K562 (cell line): ENCODE measurements around the gene HEMGN. TPM values are rescaled to one million over a fixed set of nuclear protein-coding genes. Genes with fewer than 3 reads are reported as not detected.

Experiments
- BRCA1 ChIP-seq, 2 experiments: fragments of 450-650 bp in 1 of 2; sonication (generic) in 1 of 2; formaldehyde crosslinking in 1 of 2; IDR thresholded peaks; 2 replicates each; pipeline versions ENCODE4 v1.5.0 to v1.6.1; 2017 to 2020; ENCODE audit warnings: mild to moderate bottlenecking in 1 of 2, missing genetic modification reagents in 1 of 2
- CBX5 ChIP-seq: IDR thresholded peaks from 2 replicates; pipeline ENCODE4 v1.6.1; 2014; ENCODE audit warnings: low read depth, borderline replicate concordance
- DMBX1 ChIP-seq: fragments of 250-450 bp; sonication (Bioruptor Pico); IDR thresholded peaks from 2 replicates; pipeline ENCODE4 v1.8.0; 2022; ENCODE audit warnings: inconsistent platforms, mild to moderate bottlenecking, moderate library complexity, borderline replicate concordance
- ESRRB ChIP-seq: fragments of 250-450 bp; sonication (Bioruptor Pico); IDR thresholded peaks from 2 replicates; pipeline ENCODE4 v1.5.0; 2020; ENCODE audit warnings: mild to moderate bottlenecking, moderate library complexity, borderline replicate concordance
- HCFC1 ChIP-seq: IDR thresholded peaks from 2 replicates; pipeline ENCODE4 v1.6.1; 2012; ENCODE audit warnings: low read depth, low read length, improper control_type of control experiment
- KDM1A ChIP-seq, 2 experiments: fragments of 450-650 bp; IDR thresholded peaks; 2 replicates each; pipeline ENCODE4 v1.6.1; 2016; ENCODE audit warnings: mild to moderate bottlenecking in 2 of 2
- KLF16 ChIP-seq: IDR thresholded peaks from 2 replicates; pipeline ENCODE4 v1.6.1; 2016; ENCODE audit warnings: antibody characterized with exemption
- KLF6 ChIP-seq: fragments of 250-450 bp; sonication (Bioruptor Pico); IDR thresholded peaks from 2 replicates; pipeline ENCODE4 v1.4.0; 2020; ENCODE audit warnings: mild to moderate bottlenecking, moderate library complexity, borderline replicate concordance
- MYNN ChIP-seq, 2 experiments: sonication (generic); formaldehyde crosslinking in 1 of 2; IDR thresholded peaks; 2 replicates each; pipeline versions ENCODE4 v1.5.0 to v1.6.1; 2016 to 2020; ENCODE audit warnings: antibody characterized with exemption in 1 of 2, missing genetic modification reagents in 1 of 2
- PHB2 ChIP-seq: fragments of 450-650 bp; IDR thresholded peaks from 2 replicates; pipeline ENCODE4 v1.6.1; 2017; ENCODE audit warnings: low read depth
- RBM25 ChIP-seq: fragments of 200-400 bp; formaldehyde crosslinking; IDR thresholded peaks from 2 replicates; pipeline ENCODE4 v1.6.1; 2018; ENCODE audit warnings: low read length, low read depth, moderate library complexity; ENCODE audit not compliant: severe bottlenecking
- SMAD3 ChIP-seq: fragments of 450-650 bp; formaldehyde crosslinking; conservative IDR thresholded peaks from 2 replicates; pipeline ENCODE4 v1.4.0; 2020; ENCODE audit warnings: mild to moderate bottlenecking
- ZEB2 ChIP-seq: fragments of 450-650 bp; IDR thresholded peaks from 2 replicates; pipeline ENCODE4 v1.6.1; 2016
- ZNF121 ChIP-seq: sonication (generic); formaldehyde crosslinking; conservative IDR thresholded peaks from 2 replicates; pipeline ENCODE4 v1.8.0; 2022; ENCODE audit warnings: missing genetic modification reagents
- ZNF212 ChIP-seq: fragments of 450-650 bp; formaldehyde crosslinking; IDR thresholded peaks from 2 replicates; pipeline ENCODE4 v1.4.0; 2020; ENCODE audit warnings: mild to moderate bottlenecking
- ZNF253 ChIP-seq: fragments of 250-450 bp; sonication (Bioruptor Pico); conservative IDR thresholded peaks from 2 replicates; pipeline ENCODE4 v1.6.1; 2021; ENCODE audit warnings: mild to moderate bottlenecking
- ZNF311 ChIP-seq: fragments of 250-450 bp; sonication (Bioruptor Pico); IDR thresholded peaks from 2 replicates; pipeline ENCODE4 v1.4.0; 2020; ENCODE audit warnings: mild to moderate bottlenecking, moderate library complexity
- ZNF583 ChIP-seq: fragments of 250-450 bp; sonication (Bioruptor Pico); IDR thresholded peaks from 2 replicates; pipeline ENCODE4 v1.4.0; 2020
- polyA plus RNA-seq, 8 experiments: library from polyadenylated mRNA; depleted of rRNA in 4 of 8; stranded (reverse) in 5 of 8; unstranded in 3 of 8; fragments of >200 nt; fragmentation: Nextera tagmentation in 2 of 8; fragmentation: Illumina TruSeq in 1 of 8; extraction: Ambion mirVana in 2 of 8; extraction: Trizol in 1 of 8; gene quantifications; 2 replicates each; pipeline versions ENCODE4 v1.2.1 to v1.2.3, GENCODE V29; 2011 to 2014; ENCODE audit warnings: inconsistent platforms in 1 of 8, missing spikeins in 1 of 8
- total RNA-seq, 7 experiments: library from RNA; depleted of rRNA in 6 of 7; stranded (reverse); fragments of >200 nt in 6 of 7; fragmentation: Illumina TruSeq in 2 of 7; extraction: Trizol in 2 of 7; gene quantifications; 2 replicates each; pipeline versions ENCODE4 v1.2.1 to v1.2.3, GENCODE V29; 2011 to 2021; ENCODE audit warnings: low replicate concordance in 1 of 7
- TF ChIP-seq, protein P1 (sequence below): IDR thresholded peaks from 2 replicates; pipeline ENCODE4 v1.6.1; 2011; ENCODE audit warnings: borderline replicate concordance, low read depth, mild to moderate bottlenecking, moderate library complexity, low read length; ENCODE audit not compliant: insufficient read depth, poor library complexity, severe bottlenecking
- TF ChIP-seq, protein P2 (sequence below), 2 experiments: IDR thresholded peaks in 1 of 2; conservative IDR thresholded peaks in 1 of 2; 2 replicates each; pipeline ENCODE4 v1.6.1; 2016; ENCODE audit warnings: low read depth in 2 of 2, mild to moderate bottlenecking in 1 of 2, missing compliant biosample characterization in 1 of 2, missing genetic modification characterization in 1 of 2, moderate library complexity in 1 of 2
- TF ChIP-seq, protein P3 (sequence below): fragments of 250-450 bp; sonication (Bioruptor Pico); IDR thresholded peaks from 2 replicates; pipeline ENCODE4 v1.5.0; 2020; ENCODE audit warnings: mild to moderate bottlenecking, borderline replicate concordance

Gene HEMGN
- total and polyA plus RNA-seq, 9 of the 15 experiments (the other 6 are each of a cell fraction or from before 2014, with no cell fraction given): 56.3 to 258 (median 137) TPM

DNA sequence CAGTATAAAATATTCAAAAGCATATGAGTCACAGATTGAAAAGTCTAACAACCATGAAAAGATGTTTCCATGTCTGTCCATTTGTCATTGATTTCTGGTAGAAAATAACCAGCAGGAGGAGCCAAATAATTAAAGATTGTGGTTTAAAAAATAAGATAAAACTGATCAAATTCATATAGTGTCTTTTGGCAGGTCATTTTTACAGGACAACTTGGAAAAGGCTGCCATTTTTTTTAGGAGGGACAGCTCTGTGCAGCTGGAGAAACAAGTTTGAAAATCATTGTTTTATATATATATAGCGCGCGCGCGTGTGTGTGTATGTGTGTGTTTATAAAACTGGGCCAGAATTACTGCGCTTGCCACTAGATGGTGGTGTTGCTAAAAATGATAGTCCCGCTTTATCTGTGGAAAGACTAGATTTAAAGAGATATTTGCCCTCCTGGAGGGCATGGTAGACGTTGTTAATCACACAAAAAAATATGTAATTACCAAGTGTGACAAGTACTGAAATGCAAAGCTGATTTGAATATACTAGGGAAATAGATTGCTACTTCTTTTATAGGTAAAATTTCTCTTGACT, 14.4 kb downstream of the HEMGN start (continued):
- TF ChIP-seq, protein P1, sequence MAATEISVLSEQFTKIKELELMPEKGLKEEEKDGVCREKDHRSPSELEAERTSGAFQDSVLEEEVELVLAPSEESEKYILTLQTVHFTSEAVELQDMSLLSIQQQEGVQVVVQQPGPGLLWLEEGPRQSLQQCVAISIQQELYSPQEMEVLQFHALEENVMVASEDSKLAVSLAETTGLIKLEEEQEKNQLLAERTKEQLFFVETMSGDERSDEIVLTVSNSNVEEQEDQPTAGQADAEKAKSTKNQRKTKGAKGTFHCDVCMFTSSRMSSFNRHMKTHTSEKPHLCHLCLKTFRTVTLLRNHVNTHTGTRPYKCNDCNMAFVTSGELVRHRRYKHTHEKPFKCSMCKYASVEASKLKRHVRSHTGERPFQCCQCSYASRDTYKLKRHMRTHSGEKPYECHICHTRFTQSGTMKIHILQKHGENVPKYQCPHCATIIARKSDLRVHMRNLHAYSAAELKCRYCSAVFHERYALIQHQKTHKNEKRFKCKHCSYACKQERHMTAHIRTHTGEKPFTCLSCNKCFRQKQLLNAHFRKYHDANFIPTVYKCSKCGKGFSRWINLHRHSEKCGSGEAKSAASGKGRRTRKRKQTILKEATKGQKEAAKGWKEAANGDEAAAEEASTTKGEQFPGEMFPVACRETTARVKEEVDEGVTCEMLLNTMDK: no peak
- TF ChIP-seq ZEB2 (0 out of 2 replicates have a peak, but pooled peaks have one; percentile 29), BRCA1 (IDR thresholded peaks at IDR 0.05) (no peak), BRCA1 (CRISPR knock-in tag; IDR thresholded peaks at IDR 0.05) (no peak), MYNN (IDR thresholded peaks at IDR 0.05) (no peak), MYNN (CRISPR knock-in tag; IDR thresholded peaks at IDR 0.05) (no peak), ZNF253 (CRISPR knock-in tag) (no peak), ZNF121 (CRISPR knock-in tag) (no peak), RBM25 (no peak), ZNF212 (CRISPR knock-in tag) (no peak), SMAD3 (CRISPR knock-in tag) (no peak), ZNF311 (CRISPR knock-in tag) (no peak), KLF6 (CRISPR knock-in tag) (no peak), HCFC1 (no peak), CBX5 (no peak), ESRRB (no peak), ZNF583 (no peak), KDM1A (IDR thresholded peaks at IDR 0.05) (peak; percentile 7 to 9; a peak in 1 of 4 replicates), DMBX1 (CRISPR knock-in tag) (no peak), KLF16 (peak; percentile 19; the same call in 1 of the 2 replicates), PHB2 (no peak)
- TF ChIP-seq, protein P2, sequence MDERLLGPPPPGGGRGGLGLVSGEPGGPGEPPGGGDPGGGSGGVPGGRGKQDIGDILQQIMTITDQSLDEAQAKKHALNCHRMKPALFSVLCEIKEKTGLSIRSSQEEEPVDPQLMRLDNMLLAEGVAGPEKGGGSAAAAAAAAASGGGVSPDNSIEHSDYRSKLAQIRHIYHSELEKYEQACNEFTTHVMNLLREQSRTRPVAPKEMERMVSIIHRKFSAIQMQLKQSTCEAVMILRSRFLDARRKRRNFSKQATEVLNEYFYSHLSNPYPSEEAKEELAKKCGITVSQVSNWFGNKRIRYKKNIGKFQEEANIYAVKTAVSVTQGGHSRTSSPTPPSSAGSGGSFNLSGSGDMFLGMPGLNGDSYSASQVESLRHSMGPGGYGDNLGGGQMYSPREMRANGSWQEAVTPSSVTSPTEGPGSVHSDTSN (CRISPR knock-in tag; IDR thresholded peaks at IDR 0.05; ENCODE audit: low read depth): no peak
- TF ChIP-seq, protein P2 (tag; conservative IDR thresholded peaks at IDR 0.05; ENCODE audit: low read depth): peak; percentile 43; the same call in 1 of the 2 replicates
- TF ChIP-seq, protein P3, sequence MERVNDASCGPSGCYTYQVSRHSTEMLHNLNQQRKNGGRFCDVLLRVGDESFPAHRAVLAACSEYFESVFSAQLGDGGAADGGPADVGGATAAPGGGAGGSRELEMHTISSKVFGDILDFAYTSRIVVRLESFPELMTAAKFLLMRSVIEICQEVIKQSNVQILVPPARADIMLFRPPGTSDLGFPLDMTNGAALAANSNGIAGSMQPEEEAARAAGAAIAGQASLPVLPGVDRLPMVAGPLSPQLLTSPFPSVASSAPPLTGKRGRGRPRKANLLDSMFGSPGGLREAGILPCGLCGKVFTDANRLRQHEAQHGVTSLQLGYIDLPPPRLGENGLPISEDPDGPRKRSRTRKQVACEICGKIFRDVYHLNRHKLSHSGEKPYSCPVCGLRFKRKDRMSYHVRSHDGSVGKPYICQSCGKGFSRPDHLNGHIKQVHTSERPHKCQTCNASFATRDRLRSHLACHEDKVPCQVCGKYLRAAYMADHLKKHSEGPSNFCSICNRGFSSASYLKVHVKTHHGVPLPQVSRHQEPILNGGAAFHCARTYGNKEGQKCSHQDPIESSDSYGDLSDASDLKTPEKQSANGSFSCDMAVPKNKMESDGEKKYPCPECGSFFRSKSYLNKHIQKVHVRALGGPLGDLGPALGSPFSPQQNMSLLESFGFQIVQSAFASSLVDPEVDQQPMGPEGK (CRISPR knock-in tag): no peak
